Effector CD8-positive, alpha-beta T cell (primary cell): ENCODE measurements around the gene DIAPH2.

Source experiments
- DNase-seq: peaks from one replicate; lab custom pipeline; 2025; lab: John Stamatoyannopoulos, UW

The DIAPH2 gene

DNA sequence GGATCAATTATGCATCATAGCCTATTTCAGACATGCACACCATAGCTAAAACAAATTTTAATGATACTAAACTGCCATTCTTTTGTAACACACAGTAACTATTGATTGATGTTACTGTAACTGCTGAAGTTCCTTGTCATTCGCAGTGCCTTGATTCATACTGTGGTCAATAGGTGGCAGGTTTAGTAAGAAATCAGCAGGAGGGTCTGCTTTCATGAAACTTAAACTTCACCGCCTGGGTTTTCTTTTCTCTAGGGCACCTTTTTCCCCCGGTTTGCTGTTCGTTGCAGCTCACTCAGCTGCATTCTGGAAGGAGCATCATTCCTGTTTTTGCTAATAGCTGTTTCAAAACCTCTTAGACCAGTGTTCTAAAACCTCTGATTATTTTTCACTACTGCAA is 287.2 kb downstream of the DIAPH2 start:
- no peak for DNase-seq

DNA sequence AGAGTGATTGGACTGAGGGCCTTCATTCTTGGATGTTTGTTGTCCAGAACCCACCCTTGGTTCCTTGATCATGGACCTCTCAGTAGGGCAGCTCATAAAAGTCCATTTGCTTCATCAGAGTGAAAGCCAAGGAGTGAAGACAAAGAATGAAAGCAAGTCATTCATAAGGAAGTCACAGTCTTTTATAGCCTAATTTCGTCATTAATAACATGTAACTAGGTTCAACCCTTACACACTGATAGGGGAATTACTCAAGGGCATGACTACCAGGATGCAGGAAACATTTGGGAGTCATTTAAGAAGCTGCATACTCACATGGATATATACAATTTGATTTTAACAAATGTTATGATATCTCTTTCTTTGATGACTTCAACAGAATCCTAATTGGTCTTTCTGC is 294.3 kb downstream of the DIAPH2 start:
- DNase-seq, result no peak

DNA sequence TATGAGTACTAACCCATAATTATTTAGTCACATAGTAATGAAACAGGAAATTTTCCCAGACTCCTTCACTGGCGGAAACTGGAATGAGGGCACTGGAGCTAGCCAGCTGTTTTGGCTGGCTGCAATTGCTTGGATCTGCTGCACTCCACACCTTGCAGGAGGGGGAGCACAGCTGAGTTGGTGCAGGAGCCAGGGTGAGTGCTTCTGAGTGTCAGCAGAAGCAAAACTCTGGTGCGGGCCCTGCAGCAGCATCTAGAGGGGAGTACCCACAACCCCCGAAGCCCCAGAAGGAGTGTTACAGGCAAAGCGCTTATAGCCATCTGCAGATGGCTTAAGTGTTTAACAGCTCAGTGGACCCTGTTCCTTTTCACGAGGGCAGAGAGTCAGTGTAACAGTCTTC is 295.1 kb downstream of the DIAPH2 start:
- DNase-seq, result no peak

DNA sequence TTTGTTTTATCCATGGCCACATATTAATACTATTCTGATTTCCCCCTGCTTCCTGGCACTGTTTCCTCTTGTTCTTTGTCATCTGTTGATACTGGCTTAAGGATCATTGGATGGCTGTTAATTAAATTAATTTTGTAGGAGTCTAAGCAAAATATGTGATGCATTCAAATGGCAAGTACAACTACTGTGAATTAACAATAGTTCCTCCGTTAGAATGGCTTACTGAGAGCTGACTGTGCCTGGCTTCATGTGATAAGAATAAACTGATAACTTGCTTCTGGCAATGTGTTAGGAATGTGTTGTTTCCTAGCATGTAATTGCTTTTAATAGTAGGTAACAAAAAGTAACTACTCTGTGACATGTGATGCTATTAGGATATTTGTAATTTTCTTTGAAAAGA is 297.5 kb downstream of the DIAPH2 start:
- DNase-seq, result no peak

DNA sequence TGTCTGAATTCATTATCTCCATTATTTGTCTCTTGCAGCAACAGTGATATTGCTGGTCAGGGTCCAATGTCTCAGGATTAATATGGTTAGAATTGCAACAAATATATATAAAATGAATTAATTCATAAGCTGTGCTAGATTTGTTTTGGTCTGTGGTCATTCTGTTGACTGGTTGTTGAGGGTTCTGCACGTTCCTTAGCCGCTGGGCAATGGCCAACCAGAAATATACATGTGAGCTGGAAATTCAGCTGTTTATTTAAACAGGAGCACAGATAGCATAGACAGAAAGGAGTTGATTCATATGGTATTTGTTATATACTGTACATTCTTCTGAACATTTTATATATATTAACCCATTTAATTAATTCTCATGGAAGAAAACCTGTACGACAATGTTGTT is 299.9 kb downstream of the DIAPH2 start:
- DNase-seq, result no peak

DNA sequence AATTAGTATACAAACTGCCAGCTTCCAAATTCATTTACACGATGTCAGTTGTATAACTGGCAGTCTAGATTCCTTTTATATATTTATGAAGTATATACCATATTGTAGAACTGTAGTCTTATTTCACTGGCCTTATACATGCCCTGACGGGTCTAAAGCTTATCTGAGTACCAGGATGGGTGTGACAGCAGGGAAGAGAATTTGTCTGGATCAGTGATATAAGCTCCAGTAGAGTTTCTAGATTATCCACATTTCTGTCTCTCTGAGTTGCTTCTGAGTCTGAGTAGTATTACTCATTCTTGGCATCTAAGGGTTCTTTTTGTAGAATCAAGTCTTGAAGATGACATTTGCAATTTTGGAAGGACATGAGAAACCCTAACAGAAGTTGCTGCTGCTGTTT is 300.4 kb downstream of the DIAPH2 start:
- no peak for DNase-seq

DNA sequence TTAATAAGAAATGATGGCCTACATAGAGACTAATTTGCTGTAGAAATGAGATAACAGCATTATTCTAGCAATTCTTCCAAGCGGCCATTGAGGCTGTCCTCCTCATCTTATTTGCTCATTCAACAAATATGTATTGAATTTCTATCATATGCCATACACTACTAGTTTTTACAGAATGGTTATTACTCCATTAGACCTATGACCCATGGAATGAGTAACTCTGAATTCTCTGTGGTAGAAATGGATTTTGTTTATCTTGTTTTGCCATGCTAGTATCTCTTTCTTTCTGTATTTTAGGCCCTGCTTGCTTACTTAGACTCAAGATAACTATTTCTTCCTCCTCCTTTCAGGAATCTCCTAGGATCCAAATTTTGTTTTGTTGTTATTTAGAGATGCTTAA is 302.6 kb downstream of the DIAPH2 start:
- no peak for DNase-seq

DNA sequence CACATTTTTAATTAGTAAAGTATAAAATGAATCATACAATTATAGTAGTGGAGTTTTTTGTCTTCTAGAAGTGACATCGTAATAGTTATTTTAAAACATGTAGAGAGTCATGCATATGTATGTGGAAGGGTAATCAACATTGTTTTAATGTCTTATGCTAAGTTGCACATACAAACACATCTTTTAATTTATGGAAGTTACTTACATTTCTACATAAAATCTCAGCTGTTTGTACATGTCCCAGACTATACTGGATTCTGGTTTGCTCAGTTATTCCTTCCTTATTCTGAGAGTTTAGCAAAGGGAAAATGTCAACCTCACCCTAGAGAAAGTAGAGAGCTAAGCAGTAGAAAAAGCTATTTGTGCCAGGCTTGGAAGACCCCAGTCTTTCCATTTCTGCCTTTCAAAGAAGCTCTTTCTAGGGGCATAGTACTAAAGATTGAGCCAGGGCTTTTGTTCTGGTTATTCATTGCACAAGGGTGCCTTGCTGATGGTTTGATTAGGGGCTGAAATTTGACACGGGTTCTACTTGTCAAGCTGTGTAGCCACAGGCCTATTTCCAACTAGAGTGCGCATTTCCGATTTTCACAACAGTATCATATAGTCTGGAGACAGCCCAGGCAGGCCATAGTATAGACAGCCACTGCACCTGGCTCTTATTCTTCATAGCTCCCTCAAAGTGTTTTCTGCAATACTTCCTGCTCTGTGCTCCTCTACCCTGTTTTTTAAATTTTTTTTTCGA is 305.4 kb downstream of the DIAPH2 start:
- no peak for DNase-seq

DNA sequence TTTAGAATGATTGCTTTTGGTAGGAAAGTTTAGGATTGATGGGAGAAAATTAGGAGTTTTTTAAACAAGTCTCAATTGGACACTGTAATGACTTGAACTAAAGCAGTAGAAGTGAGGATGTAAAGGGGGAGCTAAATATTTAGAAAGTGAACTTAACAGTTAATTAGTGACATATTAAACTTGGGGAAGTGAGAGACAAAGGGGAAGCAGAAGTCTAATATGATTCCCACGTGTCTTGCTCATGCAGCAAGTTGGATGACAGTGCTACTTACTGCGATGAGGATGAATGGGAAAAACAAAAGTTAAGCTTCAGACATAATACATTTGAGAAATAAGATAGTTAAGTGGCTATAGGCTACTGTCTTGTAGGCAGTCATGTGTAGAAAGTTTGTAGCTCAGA is 309.5 kb downstream of the DIAPH2 start:
- no peak for DNase-seq

DNA sequence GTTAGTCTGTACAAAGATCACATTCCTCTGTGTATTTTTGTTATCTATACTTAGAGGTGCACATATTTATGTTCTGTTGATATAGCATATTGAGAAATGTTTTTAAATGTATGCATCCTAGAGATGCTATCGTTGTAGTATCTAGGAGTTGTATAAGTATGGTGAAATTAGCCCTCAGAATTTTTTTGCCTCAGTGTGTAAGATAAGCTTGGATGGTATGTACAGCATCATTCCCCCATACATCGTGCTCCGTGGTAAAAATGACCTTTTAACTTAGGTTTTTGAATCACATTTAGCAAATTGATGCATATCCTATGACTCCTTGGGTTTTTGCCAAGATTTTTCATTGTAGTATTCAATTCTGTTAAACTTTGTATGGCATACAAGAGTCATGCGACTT is 312.6 kb downstream of the DIAPH2 start:
- no peak for DNase-seq

DNA sequence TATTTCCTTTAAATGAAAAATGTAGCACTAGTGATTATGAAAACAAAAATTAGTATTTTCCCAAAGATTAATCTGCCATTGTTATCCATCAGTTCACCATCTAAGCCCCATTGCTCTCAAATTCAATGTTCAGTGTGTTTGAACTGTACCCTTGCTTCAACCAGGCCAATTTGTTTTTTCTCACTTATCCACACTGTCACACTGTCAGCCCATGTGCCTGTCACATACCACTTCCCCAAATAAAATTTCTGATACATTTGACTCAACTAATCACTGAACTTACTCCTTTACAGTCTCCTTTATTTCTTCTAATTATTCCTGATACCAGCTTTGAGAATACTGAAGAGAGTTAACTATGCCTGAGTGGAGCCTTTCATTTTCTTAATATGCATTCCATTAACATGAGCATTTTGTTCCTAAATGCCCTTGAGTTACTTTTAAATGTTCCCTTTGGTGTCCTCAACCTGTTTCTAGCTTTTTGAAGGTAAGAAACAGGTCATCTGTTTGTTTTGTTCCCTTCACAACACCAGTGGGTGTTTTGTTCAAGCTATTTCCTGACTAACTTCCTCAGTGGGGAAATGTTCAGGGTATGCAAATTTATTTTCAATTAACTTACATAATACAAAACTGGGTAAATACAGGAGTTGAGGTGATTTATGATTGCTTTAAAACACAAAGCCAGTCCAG is 316.2 kb downstream of the DIAPH2 start:
- no peak for DNase-seq

DNA sequence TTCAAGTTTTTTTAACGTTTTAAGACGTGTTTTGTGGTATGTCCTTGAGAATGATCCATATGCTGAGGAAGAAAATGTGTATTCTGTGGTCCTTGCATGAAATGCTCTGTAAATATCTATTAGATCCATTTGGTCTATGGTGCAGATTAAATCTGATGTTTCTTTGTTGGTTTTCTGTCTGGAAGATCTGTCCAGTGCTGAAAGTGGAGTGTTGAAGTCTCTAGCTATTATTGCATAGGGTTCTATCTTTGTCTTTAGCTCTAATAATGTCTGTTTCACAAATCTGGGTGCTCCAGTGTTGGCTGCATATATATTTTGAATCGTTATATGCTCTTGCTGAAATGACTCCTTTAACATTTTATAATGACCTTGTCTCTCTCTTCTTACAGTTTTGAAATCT is 321.5 kb downstream of the DIAPH2 start:
- no peak for DNase-seq

DNA sequence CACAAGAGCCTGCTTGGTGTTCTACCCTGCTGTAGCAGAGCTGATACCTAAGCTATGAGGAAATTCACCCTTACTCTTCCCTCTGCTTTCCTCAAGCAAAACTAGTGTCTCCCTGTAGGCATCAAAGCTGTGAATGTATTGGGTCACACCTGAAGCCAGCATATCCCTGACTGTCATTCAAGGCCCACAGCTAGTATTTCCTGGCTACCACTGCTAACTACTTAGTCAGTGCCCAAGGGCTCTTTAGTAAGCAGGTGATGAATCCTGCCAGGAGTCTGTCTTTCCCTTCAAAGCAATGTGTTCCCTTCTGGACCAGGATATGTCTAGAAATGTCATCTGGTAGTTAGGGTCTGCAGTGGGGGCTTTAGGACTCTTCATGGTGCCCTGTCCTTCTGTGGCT is 324.7 kb downstream of the DIAPH2 start:
- DNase-seq, result no peak

DNA sequence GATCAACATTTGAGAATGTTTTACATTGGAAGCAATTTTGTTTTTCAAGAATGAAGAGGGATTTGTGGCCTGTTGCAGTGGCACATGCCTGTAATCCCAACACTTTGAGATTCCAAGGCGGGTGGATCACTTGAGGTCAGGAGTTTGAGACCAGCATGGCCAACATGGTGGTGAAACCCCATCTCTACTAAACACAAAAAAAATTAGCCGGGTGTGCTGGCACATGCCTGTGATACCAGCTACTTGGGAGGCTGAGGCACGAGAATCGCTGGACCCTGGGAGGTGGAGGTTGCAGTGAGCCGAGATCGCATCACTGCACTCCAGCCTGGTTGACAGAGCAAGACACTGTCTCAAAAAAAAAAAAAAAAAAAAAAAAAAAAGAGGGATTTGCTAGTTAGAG is 326.9 kb downstream of the DIAPH2 start:
- DNase-seq, result no peak

DNA sequence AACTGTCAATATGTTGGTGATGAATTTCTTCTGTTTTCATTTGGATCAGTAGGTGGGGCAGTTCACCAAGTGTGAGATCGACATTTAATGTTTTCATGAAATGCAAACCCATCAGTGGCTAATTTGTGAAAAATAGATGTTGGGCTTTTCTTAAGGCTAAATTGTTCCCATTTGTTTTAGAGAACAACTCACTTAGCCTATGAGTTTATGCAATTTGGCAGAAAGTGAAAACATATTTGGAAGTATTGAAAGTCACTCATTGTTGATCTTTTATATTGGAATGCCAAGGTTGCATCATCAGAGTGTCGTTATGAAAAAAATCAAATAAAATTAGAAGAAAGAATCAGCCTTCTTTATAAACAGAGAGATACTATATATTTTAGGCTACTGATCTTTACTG is 331.5 kb downstream of the DIAPH2 start:
- DNase-seq, result no peak

DNA sequence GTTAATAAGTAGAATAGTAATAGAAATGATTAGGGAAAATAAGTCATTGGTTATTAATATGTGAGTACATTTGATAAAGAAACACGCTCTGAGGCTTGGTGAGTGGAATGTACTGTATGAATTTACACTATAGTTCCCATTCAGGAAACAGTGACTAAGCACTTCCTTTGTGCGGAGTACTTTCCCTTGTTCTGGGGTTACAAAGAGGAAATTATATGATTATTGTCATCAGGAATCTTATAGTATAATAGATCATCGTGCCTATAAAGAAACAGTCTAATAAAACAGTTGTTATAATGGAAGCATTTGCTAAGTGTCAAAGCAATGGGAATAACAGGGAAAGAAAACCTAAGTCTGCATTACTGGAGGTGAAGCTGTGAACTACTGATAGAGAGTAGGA is 337.0 kb downstream of the DIAPH2 start:
- DNase-seq, result no peak

DNA sequence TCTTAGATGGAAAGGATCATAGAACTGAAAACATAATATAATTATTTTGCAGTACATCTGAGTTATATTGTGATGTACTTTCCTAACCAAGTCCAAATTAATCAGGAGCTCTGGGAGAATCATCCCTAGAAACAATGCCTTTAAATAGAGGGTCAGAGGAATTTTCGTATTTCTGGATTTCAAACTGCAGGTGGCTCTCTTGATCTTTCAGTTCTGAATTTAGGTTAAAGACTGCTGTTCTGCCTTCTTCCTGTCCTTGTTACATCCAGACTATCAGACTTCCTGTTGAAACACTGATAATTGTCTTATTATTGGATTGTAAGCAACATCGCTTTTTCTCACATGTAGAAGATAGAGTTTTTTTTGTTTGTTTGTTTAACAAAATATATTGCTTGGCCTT is 341.8 kb downstream of the DIAPH2 start:
- DNase-seq, result no peak

DNA sequence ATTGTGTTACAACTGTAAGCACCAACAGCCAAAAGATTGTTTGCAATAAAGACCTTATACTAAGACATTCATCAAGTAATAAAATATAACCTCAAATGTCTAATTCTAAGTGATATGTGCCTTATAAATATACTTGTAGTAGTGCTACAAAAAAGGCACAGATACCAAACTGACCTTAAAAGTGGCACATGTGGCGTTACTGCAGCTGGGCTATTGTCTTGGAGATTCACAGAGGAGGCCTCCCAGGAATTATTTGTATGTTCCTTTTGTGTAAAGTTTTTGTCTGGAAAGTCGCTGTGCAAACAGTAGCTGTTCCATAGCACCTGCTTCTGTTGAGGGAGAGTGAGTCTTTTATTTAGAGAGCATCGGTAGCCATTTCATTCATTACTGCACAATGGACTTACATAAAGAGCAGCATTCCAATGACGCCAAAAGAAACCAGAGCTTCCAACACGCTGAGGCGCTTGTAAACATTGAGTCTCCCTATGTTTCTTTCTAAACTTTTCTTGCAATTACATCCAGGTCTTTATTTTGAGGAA is 342.8 kb downstream of the DIAPH2 start:
- DNase-seq, result no peak

DNA sequence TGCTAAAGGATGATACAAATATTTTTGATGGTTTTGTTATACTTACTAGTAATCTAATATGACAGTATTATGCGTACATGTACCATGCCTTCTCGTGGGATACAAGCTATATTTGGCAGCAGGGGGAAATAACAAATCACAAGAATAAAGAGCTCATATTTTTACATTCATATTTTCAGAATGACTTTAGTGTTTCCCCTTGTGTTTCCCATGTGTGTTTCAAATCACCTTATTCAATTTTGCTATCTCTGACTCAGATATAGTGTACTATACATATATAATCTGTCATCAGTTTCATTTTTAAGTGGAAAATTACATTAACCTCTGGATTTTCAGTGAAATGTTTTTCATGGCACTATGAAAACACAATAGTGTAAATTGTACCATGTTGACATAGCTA is 345.8 kb downstream of the DIAPH2 start:
- no peak for DNase-seq

DNA sequence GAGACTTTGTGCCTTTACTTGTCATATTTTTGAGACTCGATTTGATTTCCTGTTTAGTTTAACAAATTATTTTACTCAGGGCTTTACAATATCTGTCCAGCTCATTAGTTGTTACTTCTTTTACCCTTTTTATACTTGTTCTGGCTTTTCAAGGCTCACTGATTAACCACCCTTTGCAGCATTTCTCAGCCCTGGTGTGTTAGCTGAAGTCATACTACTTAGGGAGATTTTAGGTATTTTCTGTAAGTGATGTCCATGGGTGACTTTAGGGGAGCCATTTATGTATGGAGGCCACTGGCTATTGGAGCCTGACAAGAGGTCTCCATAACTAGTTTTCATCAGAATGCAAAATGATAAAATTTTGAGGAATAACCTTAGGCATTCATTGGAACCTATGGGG is 346.3 kb downstream of the DIAPH2 start:
- DNase-seq, result no peak

DNA sequence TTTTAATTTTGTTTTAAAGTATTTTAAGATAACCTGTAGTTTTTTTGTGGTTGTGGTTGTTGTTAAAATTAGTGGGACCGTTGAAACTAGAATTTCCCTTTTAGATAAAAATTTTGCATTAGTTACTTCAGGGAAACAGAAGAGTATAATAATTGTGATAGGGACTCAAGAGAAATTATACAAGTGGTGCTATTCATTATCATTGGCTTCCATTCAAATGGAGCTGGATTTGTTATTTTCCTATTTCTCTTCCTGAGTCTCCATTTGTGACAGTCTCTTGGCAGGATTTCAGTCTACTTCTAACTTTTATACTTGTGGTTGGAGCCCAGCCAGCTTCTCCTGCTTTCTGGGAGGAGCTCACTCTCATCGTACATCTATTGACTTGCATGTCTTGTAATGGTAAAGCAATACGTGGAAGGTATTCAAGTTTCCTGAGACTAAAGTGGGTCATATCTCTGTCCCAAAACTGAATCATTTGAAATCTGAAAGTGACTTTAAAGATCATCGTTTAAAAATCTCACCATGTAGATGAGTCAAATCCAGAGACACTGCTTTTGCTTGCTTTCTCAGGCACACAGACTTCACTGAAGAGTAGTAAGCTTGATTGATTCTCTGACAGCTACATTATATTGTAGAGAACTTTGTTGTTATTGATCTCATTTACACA is 354.9 kb downstream of the DIAPH2 start:
- no peak for DNase-seq

DNA sequence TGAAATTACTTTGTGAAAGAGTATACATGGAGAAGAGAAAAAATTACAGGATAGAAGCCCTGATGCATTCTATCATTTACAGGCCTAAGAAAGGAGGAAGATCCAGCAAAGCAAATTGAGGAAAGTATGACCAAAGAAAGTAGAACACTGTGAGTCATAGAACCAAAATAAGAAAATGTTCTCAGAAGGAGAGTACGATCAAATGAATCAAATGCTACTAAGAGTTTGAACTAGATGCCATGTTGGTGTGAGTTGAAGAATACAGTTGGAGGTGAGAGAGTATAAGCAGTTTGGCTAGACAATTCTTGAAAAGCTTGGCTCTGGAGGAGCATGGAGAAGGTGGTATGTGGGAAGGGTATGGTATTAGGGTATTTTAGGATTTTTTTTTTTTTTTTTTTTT is 360.8 kb downstream of the DIAPH2 start:
- DNase-seq, result no peak

DNA sequence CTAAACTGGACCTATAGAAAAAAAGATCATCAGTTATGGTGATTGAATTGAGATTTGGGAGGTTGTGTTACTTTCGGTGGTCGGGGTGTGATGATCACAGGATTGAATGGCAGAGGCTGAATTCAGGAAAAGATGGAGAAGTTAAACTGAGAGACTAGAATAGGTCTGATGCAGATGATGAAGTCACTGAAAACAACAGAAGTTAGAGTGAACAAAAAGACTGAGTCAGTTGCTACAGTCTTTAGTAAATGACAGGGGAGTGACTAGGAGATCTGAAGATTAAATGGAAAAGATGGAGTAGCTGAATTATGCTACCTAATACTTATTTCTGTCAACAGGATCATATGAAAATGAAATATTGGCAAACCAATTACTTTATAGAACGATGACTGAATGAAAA is 362.2 kb downstream of the DIAPH2 start:
- no peak for DNase-seq
